GM21737 (cell line): ENCODE data around the gene BAIAP3.

Source experiments
- ATAC-seq: cut with Tn5 transposase; IDR thresholded peaks from one replicate; pipeline ENCODE4 v1.9.1; 2021; ENCODE audit warnings: mild to moderate bottlenecking, moderate library complexity; ENCODE audit not compliant: unreplicated experiment

The BAIAP3 gene

DNA sequence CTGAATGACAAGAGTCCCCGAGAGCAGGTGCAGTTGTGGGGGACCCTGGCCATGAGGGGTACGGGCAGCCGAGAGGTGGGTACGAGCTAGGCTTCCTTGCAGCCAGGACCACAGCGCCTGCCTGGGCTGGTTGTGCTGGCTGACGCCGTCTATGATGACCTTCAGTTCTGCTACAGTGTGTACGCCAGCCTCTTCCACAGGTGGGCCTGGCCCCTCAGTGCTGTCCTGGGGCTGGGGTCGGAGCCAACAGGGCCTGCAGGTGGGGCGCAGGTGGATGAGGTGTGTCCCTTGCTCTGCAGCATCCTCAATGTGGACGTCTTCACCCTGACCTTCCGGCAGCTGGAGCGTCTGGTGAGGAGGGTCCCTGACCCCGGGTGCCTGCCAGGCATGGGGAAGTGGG is 11.1 kb downstream of the BAIAP3 start:
- no peak for ATAC-seq

DNA sequence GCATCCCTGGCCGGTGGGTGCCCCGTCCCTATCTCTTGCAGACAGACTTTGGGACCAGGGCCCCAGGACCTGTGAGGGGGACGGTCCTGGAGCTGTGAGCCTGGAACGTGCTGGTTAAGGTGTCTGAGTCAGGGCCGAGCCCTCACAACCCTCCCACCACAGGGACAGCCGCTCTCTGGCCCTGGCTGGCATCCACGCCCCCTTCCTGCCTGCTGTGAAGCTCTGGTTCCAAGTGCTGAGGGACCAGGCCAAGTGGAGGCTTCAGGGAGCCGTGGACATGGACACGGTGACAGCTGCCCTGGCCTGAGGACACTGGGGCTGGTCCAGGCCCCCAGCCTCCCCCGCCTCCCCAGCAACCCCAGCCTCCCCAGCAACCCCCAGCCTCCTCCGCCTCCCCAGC is 11.6 kb downstream of the BAIAP3 start:
- ATAC-seq: no peak

- ATAC-seq: no peak
Observed at GRCh38 chr16:1345651-1346421, 12.4 kb downstream of the BAIAP3 start.

DNA sequence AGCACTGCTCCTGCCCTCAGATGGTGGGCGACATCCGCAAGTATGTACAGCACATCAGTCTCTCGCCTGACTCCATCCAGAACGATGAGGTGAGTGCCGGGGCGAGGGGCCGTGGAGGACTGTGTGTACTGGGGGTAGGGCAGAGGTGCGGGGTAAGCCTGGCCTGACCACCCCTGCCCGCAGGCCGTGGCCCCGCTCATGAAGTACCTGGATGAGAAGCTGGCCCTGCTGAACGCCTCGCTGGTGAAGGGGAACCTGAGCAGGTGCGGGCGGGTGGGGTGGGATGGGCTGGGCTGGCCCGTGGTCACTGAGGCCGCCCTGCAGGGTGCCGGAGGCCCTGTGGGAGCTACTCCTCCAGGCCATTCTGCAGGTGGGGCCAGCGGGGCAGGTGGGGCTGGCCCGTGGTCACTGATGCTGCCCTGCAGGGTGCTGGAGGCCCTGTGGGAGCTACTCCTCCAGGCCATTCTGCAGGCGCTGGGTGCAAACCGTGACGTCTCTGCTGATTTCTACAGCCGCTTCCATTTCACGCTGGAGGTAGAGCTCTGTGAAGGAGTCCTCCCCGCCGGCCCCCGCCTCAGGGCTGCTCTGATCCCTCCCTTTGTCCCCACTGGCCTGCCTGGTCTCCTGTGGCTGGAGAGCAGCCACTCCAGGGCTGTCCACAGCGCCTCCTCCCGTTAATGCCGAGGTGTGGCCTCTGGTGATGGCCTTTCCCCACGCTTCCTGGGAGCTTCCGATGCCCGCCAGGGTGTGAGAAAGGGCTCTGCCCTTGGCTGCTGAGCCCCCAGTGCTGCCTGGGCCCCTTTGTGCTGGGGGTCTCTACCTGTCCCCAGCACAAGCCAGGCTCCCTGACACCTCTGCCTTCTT is 13.2 kb downstream of the BAIAP3 start:
- ATAC-seq: no peak

DNA sequence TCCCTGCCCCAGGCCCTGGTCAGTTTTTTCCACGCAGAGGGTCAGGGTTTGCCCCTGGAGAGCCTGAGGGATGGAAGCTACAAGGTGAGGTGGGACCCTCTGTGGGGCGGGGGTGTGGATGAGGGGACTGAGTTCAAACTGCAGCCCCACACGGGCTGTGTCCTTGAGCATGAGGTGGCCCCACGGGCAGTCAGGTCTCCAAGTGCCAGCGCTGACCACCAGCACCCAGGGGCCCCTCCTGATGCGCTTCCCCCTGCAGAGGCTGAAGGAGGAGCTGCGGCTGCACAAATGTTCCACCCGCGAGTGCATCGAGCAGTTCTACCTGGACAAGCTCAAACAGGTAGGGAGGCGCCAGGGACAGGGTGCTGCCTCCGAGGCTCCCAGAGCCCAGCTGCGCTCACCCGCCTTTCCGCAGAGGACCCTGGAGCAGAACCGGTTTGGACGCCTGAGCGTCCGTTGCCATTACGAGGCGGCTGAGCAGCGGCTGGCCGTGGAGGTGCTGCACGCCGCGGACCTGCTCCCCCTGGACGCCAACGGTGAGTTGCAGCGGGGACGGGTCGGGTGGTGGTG is 13.9 kb downstream of the BAIAP3 start:
- no peak for ATAC-seq

DNA sequence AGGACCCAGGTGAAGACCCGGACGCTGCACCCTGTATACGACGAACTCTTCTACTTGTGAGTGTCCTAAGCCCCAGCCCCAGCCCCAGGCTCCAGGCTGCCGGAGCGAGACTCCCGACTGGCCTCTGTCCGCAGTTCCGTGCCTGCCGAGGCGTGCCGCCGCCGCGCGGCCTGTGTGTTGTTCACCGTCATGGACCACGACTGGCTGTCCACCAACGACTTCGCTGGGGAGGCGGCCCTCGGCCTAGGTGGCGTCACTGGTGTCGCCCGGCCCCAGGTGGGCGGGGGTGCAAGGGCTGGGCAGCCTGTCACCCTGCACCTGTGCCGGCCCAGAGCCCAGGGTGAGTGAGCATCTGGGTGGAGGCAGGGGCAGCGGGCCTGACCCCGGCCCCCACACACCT is 14.5 kb downstream of the BAIAP3 start:
- no peak for ATAC-seq

DNA sequence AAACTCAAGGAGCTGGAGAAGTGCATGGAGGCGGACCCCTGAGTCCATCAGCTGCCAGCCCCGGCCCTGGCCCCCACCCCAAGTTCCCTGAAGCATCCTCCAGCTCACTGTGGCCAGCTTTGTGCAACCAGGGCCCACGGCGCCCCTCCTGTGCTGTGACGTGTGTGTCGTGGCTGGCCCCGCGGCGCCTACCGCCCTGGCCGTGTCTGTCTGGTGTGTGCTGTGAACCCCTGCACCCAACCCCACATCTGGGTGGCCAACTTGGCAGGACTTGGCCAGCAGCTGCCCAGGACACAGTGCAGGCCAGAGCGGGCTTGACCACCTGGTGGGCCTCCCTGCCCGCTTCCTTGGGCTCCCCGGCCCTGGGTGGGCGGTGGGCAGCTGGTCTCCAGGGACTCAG is 15.0 kb downstream of the BAIAP3 start:
- ATAC-seq: no peak

DNA sequence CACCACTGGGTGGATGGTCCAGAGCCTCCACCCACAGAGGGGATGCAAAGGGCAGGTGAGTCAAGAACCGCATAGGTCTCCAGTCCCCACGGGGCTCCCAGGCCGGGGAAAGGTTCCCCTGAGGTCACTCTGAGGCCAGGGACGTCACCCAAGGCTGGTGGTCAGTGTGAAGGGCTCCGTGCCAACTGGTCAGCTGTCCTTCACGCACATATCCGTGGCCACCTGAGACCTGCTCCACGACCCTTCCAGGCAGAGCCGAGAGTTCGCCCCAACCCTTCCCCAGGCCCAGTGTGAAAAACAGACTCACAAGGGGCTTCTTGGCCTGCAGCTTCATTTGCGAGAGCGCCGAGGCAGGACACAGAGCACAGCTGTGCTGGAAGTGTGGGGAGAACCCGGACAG is 15.5 kb downstream of the BAIAP3 start:
- ATAC-seq: no peak

DNA sequence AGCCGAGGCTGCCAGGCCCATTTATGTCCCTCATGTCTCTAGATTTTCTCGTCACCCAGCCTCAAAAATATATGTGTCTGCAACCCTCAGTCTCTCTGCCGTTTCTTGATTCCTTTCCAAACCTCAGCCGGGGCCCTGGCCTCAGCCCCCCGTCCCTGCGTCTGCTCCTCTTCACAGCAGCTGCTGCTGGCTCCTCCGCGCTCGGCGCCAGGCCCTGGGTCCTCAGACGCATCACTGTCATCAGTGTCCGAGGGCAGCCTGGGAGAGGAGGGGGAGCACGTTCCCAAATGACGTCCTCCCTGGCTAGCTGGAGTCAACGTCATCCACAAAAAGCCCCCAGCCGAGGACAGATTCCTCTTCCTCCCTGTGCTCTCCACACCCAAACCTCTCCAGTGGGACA is 15.9 kb downstream of the BAIAP3 start:
- no peak for ATAC-seq

DNA sequence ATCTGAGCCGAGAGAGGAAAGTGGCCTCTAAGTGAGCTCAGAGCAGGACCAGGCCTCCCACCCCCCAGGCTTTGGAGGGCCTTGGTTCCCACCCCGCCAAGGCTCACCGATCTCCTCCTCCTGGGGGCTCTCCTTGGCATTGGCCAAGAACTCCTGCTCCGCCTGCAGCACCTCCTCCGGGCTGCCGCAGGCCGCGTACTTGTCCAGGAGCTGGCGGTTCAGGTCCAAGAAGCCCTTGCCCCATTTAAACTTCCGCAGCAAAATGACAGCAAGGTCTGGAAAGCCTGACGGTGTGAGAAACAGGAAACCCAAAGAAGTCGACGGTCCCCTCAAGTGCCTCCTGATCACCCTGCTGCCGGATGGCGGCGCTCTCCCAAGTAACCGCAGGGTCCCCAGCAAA is 16.5 kb downstream of the BAIAP3 start:
- no peak for ATAC-seq

- no peak for ATAC-seq
Observed at GRCh38 chr16:1350691-1351090, 17.2 kb downstream of the BAIAP3 start.

DNA sequence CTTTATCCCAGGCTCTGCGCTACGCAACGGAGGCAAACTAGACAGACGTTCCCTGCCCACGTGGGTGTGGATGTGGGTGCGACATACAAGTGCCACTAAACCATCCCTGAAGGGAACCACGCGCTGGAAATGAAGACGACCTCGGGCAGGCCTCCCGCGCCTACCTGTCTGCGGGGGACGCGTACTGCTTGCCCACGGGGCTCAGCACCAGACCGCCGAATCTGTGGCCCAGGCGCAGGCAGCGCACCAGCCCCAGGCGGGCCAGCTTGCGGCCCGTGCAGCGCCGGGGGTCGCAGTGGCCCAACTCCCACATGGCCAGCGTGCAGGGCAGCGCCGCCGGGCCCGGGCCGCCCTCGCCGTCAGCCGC is 17.8 kb downstream of the BAIAP3 start:
- ATAC-seq: no peak

DNA sequence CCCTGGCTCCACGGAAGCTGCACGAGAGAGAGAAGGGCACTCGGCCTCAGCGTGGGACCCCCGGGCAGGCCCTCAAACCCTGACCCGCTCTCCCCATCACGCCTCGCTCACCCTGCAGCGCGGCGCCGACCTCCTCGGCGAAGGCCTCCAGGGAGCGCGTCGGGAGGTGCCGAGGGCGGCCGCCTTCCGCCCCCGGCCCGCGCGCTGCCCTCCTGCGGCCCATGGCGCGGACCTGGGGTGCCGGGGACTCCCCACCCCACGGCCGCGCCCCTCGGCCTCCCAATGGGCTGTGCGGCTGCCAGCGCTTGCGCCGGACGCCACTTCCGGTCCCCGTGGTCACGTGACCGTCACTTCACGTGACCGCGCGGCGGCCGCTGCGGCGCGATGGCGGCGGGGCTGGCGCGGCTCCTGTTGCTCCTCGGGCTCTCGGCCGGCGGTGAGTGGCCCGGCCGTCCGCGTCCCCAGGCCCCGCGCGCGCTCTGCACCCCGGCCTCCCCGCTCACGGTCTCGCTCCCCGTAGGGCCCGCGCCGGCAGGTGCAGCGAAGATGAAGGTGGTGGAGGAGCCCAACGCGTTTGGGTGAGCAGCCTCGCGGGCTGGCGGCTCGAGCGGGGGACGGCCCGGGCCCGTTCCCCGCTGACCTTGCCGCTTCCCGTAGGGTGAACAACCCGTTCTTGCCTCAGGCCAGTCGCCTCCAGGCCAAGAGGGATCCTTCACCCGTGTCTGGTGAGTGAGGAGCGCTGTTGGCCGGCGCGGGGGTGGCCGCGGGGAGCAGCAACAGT is 18.3 kb downstream of the BAIAP3 start, which contains the start of the genes GNPTG and TSR3:
GNPTG (plus strand) TSS at position 350 of the 781 bp plus-strand sequence; CDS start at position 385, 35 bp downstream.
TSR3 (minus strand) TSS at position 297 of the 781 bp plus-strand sequence; CDS start at position 223, 74 bp downstream.
- peak; percentile 70 for ATAC-seq

- ATAC-seq: no peak
Observed at GRCh38 chr16:1354815-1355540, 21.5 kb downstream of the BAIAP3 start.

- ATAC-seq: no peak
Observed at GRCh38 chr16:1355591-1355990, 22.1 kb downstream of the BAIAP3 start.

DNA sequence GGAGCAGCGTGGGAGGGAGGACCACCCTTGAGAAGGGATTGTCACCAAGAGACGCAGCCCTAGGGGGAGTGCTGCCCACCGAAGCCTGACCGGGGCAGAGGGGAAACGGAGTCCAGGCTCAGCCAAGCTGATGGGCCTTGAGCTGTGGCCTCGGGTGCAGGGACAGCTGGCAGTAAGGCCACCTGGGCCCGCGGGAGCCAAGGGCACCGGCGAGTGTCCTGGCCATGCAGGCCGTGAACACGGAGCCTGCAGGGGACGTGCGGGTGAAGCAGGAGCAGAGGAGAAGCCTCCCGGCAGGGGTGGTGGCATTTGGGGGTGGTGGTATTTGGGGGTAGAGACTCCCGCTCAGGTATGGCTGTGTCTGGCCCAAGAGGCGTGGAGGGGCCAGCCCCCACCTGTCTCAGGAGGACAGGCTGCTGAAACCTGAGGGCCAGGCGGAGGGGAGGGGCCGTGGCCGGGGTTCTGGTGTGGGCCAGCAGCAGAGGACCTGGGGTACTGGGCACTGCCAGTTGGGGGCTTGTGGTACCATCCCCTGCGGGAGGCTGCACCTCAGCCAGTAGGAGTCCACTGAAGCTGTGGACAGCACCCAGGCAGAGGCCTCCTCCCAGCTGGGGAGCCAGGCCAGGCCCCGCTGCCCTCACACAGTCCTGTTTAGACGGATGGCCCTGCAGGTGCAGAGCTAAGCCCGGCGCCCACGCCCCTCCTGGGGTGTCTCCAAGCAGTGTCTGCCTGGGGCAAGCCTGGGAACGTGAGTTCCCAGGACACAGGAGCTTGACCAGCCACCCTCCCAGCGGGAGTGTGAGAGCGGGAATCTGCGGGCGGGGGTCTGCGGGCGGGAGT is 22.8 kb downstream of the BAIAP3 start:
- ATAC-seq: no peak

DNA sequence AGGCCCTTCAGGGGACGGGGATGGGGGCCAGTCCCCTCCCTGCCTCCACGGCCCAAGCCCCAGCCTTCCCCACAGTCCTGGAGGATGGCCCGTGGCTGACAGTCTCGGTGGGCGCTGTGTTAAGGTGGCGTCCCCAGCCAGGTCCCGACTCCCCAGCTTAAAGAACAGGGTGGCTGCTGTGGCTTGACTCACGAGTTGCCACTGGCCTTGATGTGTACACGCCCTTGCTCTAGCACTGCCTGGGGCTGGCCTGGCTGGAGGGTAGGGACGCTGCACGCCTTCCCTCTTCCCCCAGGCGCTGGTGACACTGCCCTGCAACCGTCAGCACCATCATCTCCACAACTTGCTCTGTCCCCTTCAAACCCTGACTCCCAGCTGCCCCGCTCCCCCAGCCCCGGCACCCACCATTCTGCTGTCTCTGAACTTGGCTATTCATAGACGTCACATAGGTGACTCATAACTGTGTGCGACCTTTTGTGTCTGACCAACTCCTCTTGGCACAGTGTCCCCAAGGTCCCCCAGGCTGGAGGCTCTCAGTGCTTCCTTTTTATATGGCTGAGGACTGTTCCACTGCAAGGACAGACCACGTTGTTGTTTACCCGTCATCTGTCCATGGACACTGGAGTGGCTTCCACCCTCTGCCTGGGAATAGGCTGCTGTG is 24.6 kb downstream of the BAIAP3 start:
- ATAC-seq: no peak

- ATAC-seq: no peak
Observed at GRCh38 chr16:1361685-1362360, 28.4 kb downstream of the BAIAP3 start.
